ENCODE data around the gene PGA4.
A peak's percentile ranks its signal among the peaks of the same experiment; 100 is the strongest.
"Not testable (repeated sequence)": the region's sequence is repeated elsewhere in the genome, so short reads cannot be mapped to it uniquely, and the experiment has no call there.

The PGA4 gene

GRCh38 chr11:61248071-61248470 is 25.9 kb downstream of the PGA4 start:
- DNase-seq (ENCODE audit: extremely low read depth in 1 of 2, low read depth in 1 of 2): not testable (repeated sequence)

- not testable (repeated sequence) for DNase-seq (ENCODE audit: extremely low read depth in 1 of 2, low read depth in 1 of 2)
These were observed 27.1 kb downstream of the PGA4 start for GRCh38 chr11:61249201-61249600.

GRCh38 chr11:61250796-61251765 is 28.9 kb downstream of the PGA4 start:
- DNase-seq (ENCODE audit: extremely low read depth in 1 of 2, low read depth in 1 of 2): not testable (repeated sequence)

GRCh38 chr11:61252332-61252731 is 30.2 kb downstream of the PGA4 start:
- not testable (repeated sequence) for DNase-seq (ENCODE audit: extremely low read depth in 1 of 2, low read depth in 1 of 2)

- DNase-seq (ENCODE audit: extremely low read depth in 1 of 2, low read depth in 1 of 2): peak; percentile 8 to 29
These were observed 32.4 kb downstream of the PGA4 start for GRCh38 chr11:61254403-61255025.

- DNase-seq (ENCODE audit: extremely low read depth in 1 of 2, low read depth in 1 of 2): no peak
These were observed 34.7 kb downstream of the PGA4 start for GRCh38 chr11:61256710-61257482.

GRCh38 chr11:61258546-61258945 is 36.4 kb downstream of the PGA4 start:
- no peak for DNase-seq (ENCODE audit: extremely low read depth in 1 of 2, low read depth in 1 of 2)

GRCh38 chr11:61259363-61259762 is 37.2 kb downstream of the PGA4 start:
- DNase-seq (ENCODE audit: extremely low read depth in 1 of 2, low read depth in 1 of 2): no peak

GRCh38 chr11:61264371-61264770 is 42.2 kb downstream of the PGA4 start:
- DNase-seq (ENCODE audit: extremely low read depth in 1 of 2, low read depth in 1 of 2): no peak

GRCh38 chr11:61264795-61265194 is 42.6 kb downstream of the PGA4 start:
- no peak for DNase-seq (ENCODE audit: extremely low read depth in 1 of 2, low read depth in 1 of 2)

GRCh38 chr11:61265357-61265756 is 43.2 kb downstream of the PGA4 start:
- DNase-seq (ENCODE audit: extremely low read depth in 1 of 2, low read depth in 1 of 2): no peak

GRCh38 chr11:61266602-61267001 is 44.5 kb downstream of the PGA4 start:
- no peak for DNase-seq (ENCODE audit: extremely low read depth in 1 of 2, low read depth in 1 of 2)

- DNase-seq (ENCODE audit: extremely low read depth in 1 of 2, low read depth in 1 of 2): no peak
These were observed 45.3 kb downstream of the PGA4 start for GRCh38 chr11:61267437-61267841.

- no peak for DNase-seq (ENCODE audit: extremely low read depth in 1 of 2, low read depth in 1 of 2)
These were observed 46.6 kb downstream of the PGA4 start for GRCh38 chr11:61268588-61269250.

GRCh38 chr11:61270354-61271076 is 48.4 kb downstream of the PGA4 start:
- no peak for DNase-seq (ENCODE audit: extremely low read depth in 1 of 2, low read depth in 1 of 2)

- DNase-seq (ENCODE audit: extremely low read depth in 1 of 2, low read depth in 1 of 2): no peak
These were observed 50.6 kb downstream of the PGA4 start for GRCh38 chr11:61272731-61273130.

- no peak for DNase-seq (ENCODE audit: extremely low read depth in 1 of 2, low read depth in 1 of 2)
These were observed 51.3 kb downstream of the PGA4 start for GRCh38 chr11:61273178-61274078.

- DNase-seq (ENCODE audit: extremely low read depth in 1 of 2, low read depth in 1 of 2): no peak
These were observed 51.9 kb downstream of the PGA4 start for GRCh38 chr11:61274084-61274483.

GRCh38 chr11:61275191-61275590 is 53.0 kb downstream of the PGA4 start:
- no peak for DNase-seq (ENCODE audit: extremely low read depth in 1 of 2, low read depth in 1 of 2)
